ENCODE measurements around the gene HSPB6.
"Not testable (repeated sequence)": the region's sequence is repeated elsewhere in the genome, so short reads cannot be mapped to it uniquely, and the experiment has no call there.

Gene HSPB6

GRCh38 chr19:35756377-35757230, at the start of gene HSPB6:
TSS of gene HSPB6 (minus strand) at chr19:35757029. CDS start at chr19:35757008, 21 bp downstream.
- DNase-seq = no peak

GRCh38 chr19:35806597-35806996, 49.8 kb upstream of the HSPB6 start:
- no peak for DNase-seq

DNA sequence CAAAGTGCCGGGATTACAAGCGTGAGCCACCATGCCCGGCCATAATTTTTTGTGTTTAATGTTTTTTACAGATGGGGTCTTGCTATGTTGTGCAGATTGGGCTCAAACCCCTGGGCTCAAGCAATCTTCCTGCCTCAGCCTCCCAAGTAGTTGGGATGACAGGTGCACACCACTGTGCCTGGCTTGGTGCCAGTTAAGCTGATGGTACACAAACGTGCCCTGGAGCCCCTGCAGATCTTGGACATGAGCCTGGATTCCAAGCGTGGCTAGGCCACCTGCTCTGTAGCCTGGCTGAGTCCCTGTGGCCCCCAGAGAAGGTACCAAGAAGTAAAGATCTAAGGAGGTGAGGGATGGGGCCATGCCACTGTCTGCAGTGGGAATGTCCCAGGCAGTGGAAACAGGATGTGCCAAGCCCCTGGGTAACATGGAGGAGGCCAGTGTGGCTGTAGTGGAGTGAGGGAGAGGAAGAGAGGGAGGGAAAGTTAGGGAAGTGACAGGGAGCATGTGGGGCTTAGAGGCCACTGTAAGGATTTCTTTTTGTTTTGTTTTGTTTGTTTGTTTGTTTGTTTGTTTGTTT, 48.8 kb upstream of the HSPB6 start:
- DNase-seq = peak; percentile 85

DNA sequence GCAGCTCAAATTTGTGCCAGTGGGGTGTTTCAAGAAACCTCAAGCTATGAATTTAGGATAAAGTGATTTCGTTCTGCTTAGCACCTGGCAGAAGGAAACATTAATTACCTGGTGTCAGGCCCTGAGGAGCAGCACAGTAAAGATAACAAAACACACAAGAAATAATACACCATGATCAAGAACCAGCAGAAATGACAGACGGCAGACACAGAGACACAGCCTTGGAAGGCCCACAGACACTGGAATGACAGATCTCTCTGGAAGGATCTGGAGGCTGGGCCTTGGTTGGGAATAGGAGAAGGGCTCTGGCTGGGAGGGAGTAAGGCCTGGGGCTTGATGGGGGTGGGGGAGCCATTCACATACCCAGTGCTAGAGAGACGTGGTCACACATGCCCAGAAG, 45.0 kb upstream of the HSPB6 start:
- no peak for DNase-seq

DNA sequence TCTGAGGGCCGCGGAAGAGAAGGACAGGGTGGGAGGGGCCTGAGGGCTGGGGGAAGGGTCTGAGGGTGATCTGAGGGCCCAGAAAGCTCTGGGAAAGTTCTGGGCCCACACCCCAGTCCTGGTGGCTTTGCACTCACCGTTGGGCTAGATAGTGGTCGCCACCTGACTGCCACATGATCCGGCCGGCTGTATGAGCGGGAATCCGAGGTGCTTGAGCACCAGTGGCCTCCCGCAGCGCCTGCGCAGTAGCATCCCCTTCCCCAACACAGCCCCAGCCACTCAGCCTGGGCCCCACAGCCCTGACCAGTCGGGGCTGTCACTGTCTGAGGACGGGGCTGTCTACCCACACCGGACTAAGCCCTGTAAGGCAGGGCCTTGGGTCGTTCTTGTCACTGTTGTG, 40.8 kb upstream of the HSPB6 start:
- no peak for DNase-seq

DNA sequence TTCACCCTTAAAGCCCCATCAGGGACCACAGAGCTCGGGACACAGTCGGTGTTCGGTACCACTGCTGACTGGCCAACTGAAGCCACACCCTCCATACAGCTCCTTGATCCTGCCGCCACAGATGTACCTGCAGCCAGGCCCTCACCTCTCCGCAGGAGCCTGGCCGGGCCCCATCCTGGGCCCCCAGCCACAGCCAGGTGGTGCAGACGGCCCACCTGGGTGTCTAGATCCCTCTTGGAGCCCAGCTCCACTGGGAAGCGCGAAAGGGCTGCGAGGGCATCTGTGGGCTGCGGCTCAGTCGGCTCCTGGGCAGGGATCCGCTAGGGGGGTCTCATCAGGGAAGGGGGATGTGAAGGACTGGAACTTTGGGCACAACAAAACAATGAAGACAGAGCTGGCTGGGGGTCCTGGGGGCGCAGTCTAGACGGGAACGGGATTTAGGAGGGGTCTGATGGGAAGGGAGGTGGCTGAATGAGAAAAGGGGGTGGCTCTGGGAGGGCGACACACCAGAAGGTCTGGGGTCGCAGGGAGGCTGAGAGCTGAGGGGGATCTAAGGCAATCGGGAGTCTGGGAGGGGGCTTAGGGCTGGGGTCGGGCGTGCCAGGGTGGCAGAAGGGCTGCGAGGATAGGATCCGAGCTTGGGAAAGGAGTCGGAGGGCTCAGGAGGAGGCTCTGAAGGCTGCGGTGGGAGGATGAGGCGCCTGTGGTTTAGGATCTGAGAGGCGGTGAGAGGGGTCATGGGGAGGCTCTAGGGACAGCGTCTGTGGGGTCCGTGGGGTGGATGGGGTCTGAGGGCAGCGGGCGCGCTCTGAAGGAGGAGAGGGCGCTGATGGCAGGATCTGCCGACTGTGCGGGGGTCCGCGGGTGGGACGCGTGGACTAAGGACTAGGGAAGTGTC, 40.1 kb upstream of the HSPB6 start:
- no peak for DNase-seq

DNA sequence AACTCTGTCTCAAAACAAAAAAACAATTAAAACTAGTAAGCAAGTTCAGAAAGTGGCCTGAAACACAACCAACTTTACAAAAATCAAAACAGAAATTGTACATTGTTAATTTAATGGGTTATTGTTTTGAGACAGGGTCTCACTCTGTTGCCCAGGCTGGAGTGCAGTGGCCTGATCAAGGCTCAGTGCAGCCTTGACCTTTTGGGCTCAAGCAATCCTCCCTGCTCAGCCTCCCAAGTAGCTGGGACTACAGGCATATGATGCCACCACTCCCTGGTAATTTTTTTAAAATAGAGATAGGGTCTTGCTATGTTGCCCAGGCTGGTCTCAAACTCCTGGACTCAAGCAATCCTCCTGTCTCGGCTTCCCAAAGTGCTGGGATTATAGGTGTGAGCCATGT, 38.7 kb upstream of the HSPB6 start:
- DNase-seq = not testable (repeated sequence)

- DNase-seq = no peak
Observed at GRCh38 chr19:35793381-35794165, 36.7 kb upstream of the HSPB6 start.

- no peak for DNase-seq
Observed at GRCh38 chr19:35792888-35793287, 36.1 kb upstream of the HSPB6 start.

- DNase-seq = no peak
Observed at GRCh38 chr19:35792312-35792711, 35.5 kb upstream of the HSPB6 start.

GRCh38 chr19:35791814-35792279, 35.0 kb upstream of the HSPB6 start:
- no peak for DNase-seq

- DNase-seq = peak; percentile 23
Observed at GRCh38 chr19:35790981-35791813, 34.4 kb upstream of the HSPB6 start.

DNA sequence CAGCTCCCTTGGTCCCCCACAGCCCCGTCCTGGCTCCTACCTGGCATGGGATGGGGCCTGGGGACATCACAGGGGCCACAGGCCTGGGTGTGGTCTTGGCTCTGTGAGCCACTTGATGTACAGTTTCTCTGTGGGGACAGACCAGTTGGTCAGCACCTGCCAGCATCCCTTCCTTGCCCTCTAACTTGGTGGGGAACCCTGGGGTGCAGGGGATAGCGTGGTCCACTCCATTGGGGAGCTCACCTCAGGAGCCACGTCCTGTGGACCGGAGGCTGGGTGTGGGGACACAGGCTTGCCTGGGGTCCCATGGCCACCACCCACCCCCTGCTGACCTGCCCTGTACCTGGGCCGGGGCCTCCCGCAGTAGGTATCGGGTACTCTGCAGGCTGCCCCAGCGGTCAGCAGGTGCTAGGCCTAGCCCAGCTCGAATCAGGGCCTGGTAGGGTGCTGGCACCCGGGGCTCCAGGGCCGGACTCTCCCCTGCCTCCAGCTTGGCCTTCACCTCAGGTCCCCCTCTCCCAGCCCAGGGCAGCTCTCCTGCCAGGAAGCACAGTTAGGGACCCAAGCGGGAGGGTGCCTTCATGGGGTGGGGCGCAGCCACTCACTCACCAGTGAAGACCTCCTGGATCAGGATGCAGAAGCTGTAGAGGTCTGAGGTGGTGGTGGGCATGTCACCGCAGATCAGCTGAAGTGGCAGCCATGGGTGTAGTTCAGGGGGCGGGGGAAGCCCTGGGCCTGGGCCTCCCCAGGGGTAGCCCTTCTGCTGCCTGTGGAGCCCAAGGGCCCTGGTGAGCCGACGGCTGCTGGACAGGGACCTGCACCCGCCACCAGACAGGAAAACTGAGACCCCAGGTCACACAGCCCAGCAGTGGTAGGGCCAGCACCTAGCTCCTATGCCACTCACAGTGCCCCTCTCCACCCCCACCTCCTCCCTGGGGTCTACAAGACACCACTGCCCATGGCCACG, 33.4 kb upstream of the HSPB6 start:
- no peak for DNase-seq

GRCh38 chr19:35789195-35789977, 32.6 kb upstream of the HSPB6 start:
- DNase-seq = no peak

- no peak for DNase-seq
Observed at GRCh38 chr19:35788205-35788960, 31.6 kb upstream of the HSPB6 start.

- DNase-seq = no peak
Observed at GRCh38 chr19:35787227-35787799, 30.5 kb upstream of the HSPB6 start.

DNA sequence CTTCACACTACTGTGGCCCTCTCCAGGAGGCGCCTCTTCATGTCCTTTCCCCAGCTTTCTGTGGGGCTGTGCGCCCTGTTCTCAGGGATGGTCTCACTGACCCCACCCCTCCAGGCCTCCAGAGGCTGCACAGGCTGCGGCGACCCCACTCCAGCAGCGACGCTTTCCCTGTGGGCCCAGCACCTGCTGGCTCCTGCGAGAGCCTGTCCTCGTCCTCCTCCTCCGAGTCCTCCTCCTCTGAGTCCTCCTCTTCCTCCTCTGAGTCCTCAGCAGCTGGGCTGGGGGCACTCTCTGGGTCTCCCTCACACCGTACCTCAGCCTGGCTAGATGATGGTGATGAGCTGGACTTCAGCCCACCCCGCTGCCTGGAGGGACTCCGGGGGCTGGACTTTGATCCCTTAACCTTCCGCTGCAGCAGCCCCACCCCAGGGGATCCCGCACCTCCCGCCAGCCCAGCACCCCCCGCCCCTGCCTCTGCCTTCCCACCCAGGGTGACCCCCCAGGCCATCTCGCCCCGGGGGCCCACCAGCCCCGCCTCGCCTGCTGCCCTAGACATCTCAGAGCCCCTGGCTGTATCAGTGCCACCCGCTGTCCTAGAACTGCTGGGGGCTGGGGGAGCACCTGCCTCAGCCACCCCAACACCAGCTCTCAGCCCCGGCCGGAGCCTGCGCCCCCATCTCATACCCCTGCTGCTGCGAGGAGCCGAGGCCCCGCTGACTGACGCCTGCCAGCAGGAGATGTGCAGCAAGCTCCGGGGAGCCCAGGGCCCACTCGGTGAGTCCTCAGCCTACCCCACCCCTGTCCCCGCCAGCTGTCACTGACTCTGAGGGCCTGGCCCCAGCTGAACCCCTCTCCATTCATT, 29.7 kb upstream of the HSPB6 start:
- no peak for DNase-seq

DNA sequence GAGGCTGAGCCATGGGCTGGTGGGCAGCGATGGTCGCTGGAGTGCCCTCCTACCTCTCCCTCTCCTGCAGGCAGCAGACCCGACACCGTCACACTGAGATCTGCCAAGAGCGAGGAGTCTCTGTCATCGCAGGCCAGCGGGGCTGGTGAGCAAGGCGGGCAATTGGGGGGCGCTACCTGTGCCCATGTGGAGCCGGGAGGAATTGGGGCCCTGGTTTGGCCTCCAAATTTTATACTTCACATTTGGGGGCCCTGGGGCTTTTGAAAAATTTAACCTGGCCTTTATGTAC, 28.5 kb upstream of the HSPB6 start:
- DNase-seq = no peak

Measured in NCI-H774 (cell line).